ENCODE results near the gene EFNA2.
"Not testable (repeated sequence)": the region's sequence is repeated elsewhere in the genome, so short reads cannot be mapped to it uniquely, and the experiment has no call there.

Gene EFNA2

GRCh38 chr19:1322198-1322981 is 36.7 kb downstream of the EFNA2 start:
- no peak for DNase-seq

DNA sequence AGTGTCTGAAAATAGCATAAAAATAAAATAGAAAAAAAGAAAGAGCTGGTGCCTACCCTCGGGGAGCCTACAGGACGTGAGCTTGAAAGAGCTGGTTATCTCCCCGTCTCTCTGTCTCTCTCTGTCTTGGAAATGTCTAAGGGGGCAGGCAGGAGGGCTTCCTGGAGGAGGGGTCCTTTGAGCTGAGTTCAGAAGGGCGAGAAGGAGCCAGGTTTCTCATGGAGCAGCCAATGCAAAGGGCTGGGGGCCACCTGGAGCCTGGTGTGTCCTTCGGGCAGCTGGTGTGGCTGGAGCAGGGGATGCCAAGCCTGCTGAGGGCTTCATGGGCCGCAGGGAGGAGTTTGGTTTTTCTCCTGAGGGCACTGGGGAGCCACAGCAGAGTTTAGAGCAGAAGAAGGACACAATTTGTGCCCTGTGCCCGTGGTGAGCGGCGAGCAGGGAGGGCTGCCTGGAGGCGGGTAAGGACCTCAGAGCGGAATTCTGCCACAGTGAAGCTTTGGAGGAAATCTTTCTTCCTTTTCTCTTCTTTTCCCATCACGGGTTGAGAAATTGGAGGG is 38.7 kb downstream of the EFNA2 start:
- no peak for DNase-seq

GRCh38 chr19:1324806-1325567 is 39.3 kb downstream of the EFNA2 start:
- DNase-seq = no peak

DNA sequence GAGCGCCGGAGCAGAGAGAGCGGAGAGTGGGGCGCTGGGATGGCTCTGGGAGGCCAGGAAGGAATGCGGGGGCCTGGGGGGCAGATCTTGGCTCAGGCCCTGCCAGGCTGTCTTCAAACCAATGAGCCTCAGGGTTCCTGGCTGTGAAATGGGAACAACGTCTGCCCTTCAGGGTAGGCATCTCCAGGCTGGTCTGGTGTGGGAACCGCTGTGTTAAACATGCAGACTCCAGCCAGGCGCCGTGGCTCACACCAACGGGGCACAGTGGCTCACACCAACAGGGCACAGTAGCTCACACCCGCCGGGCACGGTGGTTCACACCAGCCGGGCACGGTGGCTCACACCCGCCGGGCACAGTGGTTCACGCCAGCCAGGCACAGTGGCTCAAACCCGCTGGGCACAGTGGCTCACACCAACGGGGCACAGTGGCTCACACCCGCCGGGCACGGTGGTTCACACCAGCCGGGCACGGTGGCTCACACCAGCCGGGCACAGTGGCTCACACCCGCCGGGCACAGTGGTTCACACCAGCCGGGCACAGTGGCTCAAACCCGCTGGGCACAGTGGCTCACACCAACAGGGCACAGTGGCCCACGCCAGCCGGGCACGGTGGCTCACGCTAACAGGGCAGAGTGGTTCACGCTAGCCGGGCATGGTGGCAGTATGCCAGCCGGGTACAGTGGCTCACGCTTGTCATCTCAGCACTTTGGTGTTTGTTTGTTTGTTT is 40.1 kb downstream of the EFNA2 start:
- DNase-seq = no peak

GRCh38 chr19:1327125-1327524 is 41.5 kb downstream of the EFNA2 start:
- no peak for DNase-seq

DNA sequence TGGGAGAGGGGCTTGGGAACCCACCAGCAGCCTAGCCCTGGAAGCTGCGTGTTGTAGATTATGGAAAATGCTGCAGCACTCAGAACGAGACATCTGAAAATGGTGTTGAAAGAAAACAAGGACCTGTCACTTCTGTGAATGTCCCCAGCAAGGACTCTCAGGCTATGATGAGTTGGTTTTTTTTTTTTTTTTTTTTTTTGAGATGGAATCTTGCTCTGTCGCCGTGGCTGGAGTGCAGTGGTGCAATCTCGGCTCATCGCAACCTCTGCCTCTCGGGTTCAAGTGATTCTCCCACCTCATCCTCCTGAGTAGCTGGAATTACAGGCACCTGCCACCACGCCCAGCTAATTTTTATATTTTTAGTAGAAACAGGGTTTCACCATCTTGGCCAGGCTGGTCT is 46.5 kb downstream of the EFNA2 start:
- DNase-seq = not testable (repeated sequence)

GRCh38 chr19:1336079-1336684 is 50.5 kb downstream of the EFNA2 start:
- DNase-seq = no peak

- no peak for DNase-seq
Measured at GRCh38 chr19:1340681-1341469, 55.2 kb downstream of the EFNA2 start.

GRCh38 chr19:1343041-1343440 is 57.4 kb downstream of the EFNA2 start:
- no peak for DNase-seq

DNA sequence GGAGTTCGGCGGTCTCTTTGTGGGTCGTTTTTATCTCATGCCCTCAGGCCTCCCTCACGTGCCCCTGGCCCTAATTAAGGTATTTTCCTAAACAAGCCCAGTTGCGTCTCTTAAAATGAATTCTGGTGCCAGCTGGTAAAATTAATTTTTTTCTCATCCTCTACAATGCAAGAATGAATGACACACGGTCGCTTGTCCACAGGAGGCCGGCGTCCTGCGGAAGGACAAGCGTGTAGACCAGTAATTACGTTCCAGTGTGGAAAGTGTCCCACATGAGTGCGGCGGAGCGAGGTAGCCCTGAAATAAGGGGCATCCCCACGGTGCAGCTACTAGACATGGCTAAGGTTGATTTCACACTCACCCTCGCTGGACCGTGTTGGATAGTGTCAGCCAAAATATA is 63.5 kb downstream of the EFNA2 start:
- DNase-seq = no peak

DNA sequence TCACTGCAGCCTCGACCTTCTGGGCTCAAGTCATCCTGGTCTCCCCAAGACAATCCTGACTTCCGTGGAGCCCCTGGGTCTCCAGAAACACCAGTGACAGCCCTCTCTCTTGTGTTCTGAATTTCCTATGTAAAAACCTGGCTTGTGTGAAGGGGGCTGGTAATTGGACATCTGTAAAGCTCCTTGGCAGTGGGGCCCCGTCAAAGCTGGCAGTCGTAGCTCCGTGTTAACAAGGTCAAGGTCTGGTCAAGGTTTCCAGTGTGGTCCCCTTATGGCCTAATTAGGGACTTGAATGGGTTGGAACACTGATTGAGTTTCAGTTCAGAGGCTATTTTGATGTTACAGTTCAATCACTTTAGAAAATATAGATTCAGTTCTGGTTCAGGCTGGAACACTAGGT is 65.2 kb downstream of the EFNA2 start:
- DNase-seq = no peak
